ENCODE results near the gene IL21R.

The IL21R gene

GRCh38 chr16:27405546-27406451 is 3.8 kb downstream of the IL21R start:
- Histone ChIP-seq H3K4me3 (ENCODE audit: low read length) (no peak overlapping the region), H3K4ac (ENCODE audit: low read depth, low read length) (no peak overlapping the region), H3K56ac (ENCODE audit: low read length) (no peak overlapping the region), H2BK15ac (replicated peaks; ENCODE audit: low read depth) (no peak overlapping the region), H3K79me2 (ENCODE audit: control insufficient read depth, insufficient read depth, low read length) (no peaks in the 10 kb centered on the region), H4K8ac (ENCODE audit: low read depth, low read length) (no peak overlapping the region), H3K36me3 (ENCODE audit: control insufficient read depth, insufficient read depth, low read length) (no peaks in the 10 kb centered on the region), H3K9ac (ENCODE audit: low read length) (no peak overlapping the region), H2AK5ac (ENCODE audit: low read length) (no peak overlapping the region), H3K27me3 (ENCODE audit: insufficient read depth, low read length, poor library complexity) (no peaks in the 10 kb centered on the region), H3K23ac (ENCODE audit: low read length) (no peak overlapping the region), H2BK5ac (ENCODE audit: low read length) (no peak overlapping the region), H3K4me1 (ENCODE audit: control insufficient read depth, low read depth, low read length) (no peaks in the 10 kb centered on the region), H3K4me2 (ENCODE audit: low read length) (no peak overlapping the region), H3K18ac (ENCODE audit: low read length) (no peak overlapping the region), H3K79me1 (ENCODE audit: low read length) (no peaks in the 10 kb centered on the region), H4K5ac (ENCODE audit: low read length) (no peak overlapping the region), H3K27ac (ENCODE audit: low read depth, low read length) (no peak overlapping the region), H2BK120ac (ENCODE audit: low read depth, low read length) (no peak overlapping the region)
- DNase-seq, result no peak
- WGBS (ENCODE audit: extremely low coverage, insufficient coverage, low lambda C conversion rate), result no CpG with 5 or more reads among the region's 19 CpGs

- H3K79me1 ChIP-seq (ENCODE audit: low read length), result no peaks in the 10 kb centered on the region
- H3K27ac ChIP-seq (ENCODE audit: low read depth, low read length), result no peak overlapping the region
- no peak for DNase-seq
- H2AK5ac ChIP-seq (ENCODE audit: low read length), result no peak overlapping the region
- no peak overlapping the region for H2BK15ac ChIP-seq (replicated peaks; ENCODE audit: low read depth)
- H3K4me1 ChIP-seq (ENCODE audit: control insufficient read depth, low read depth, low read length), result no peaks in the 10 kb centered on the region
- H3K56ac ChIP-seq (ENCODE audit: low read length), result no peak overlapping the region
- H3K4me2 ChIP-seq (ENCODE audit: low read length), result no peak overlapping the region
- H2BK120ac ChIP-seq (ENCODE audit: low read depth, low read length), result no peak overlapping the region
- H3K23ac ChIP-seq (ENCODE audit: low read length), result no peak overlapping the region
- H2BK5ac ChIP-seq (ENCODE audit: low read length), result no peak overlapping the region
- H3K4me3 ChIP-seq (ENCODE audit: low read length), result no peak overlapping the region
- H3K18ac ChIP-seq (ENCODE audit: low read length), result no peak overlapping the region
- no peaks in the 10 kb centered on the region for H3K36me3 ChIP-seq (ENCODE audit: control insufficient read depth, insufficient read depth, low read length)
- no peak overlapping the region for H4K5ac ChIP-seq (ENCODE audit: low read length)
- H3K9ac ChIP-seq (ENCODE audit: low read length), result no peak overlapping the region
- no CpG with 5 or more reads among the region's 6 CpGs for WGBS (ENCODE audit: extremely low coverage, insufficient coverage, low lambda C conversion rate)
- no peak overlapping the region for H3K4ac ChIP-seq (ENCODE audit: low read depth, low read length)
- H3K27me3 ChIP-seq (ENCODE audit: insufficient read depth, low read length, poor library complexity), result no peaks in the 10 kb centered on the region
- no peak overlapping the region for H4K8ac ChIP-seq (ENCODE audit: low read depth, low read length)
- H3K79me2 ChIP-seq (ENCODE audit: control insufficient read depth, insufficient read depth, low read length), result no peaks in the 10 kb centered on the region
Measured at GRCh38 chr16:27406511-27407128, 4.6 kb downstream of the IL21R start.

GRCh38 chr16:27407133-27407532 is 5.2 kb downstream of the IL21R start:
- no peak overlapping the region for H2BK120ac ChIP-seq (ENCODE audit: low read depth, low read length)
- H3K4ac ChIP-seq (ENCODE audit: low read depth, low read length), result no peak overlapping the region
- WGBS (ENCODE audit: extremely low coverage, insufficient coverage, low lambda C conversion rate), result no CpG with 5 or more reads among the region's 2 CpGs
- H3K79me1 ChIP-seq (ENCODE audit: low read length), result no peaks in the 10 kb centered on the region
- no peak overlapping the region for H2BK15ac ChIP-seq (replicated peaks; ENCODE audit: low read depth)
- H3K23ac ChIP-seq (ENCODE audit: low read length), result no peak overlapping the region
- H3K27me3 ChIP-seq (ENCODE audit: insufficient read depth, low read length, poor library complexity), result no peaks in the 10 kb centered on the region
- DNase-seq, result no peak
- H3K4me1 ChIP-seq (ENCODE audit: control insufficient read depth, low read depth, low read length), result no peaks in the 10 kb centered on the region
- H3K18ac ChIP-seq (ENCODE audit: low read length), result no peak overlapping the region
- H3K79me2 ChIP-seq (ENCODE audit: control insufficient read depth, insufficient read depth, low read length), result no peaks in the 10 kb centered on the region
- H3K4me3 ChIP-seq (ENCODE audit: low read length), result no peak overlapping the region
- no peak overlapping the region for H2AK5ac ChIP-seq (ENCODE audit: low read length)
- H3K4me2 ChIP-seq (ENCODE audit: low read length), result no peak overlapping the region
- no peak overlapping the region for H4K8ac ChIP-seq (ENCODE audit: low read depth, low read length)
- no peak overlapping the region for H3K56ac ChIP-seq (ENCODE audit: low read length)
- no peak overlapping the region for H3K9ac ChIP-seq (ENCODE audit: low read length)
- H2BK5ac ChIP-seq (ENCODE audit: low read length), result no peak overlapping the region
- no peak overlapping the region for H3K27ac ChIP-seq (ENCODE audit: low read depth, low read length)
- no peaks in the 10 kb centered on the region for H3K36me3 ChIP-seq (ENCODE audit: control insufficient read depth, insufficient read depth, low read length)
- H4K5ac ChIP-seq (ENCODE audit: low read length), result no peak overlapping the region

GRCh38 chr16:27408012-27408601 is 6.1 kb downstream of the IL21R start:
- no peak overlapping the region for H4K8ac ChIP-seq (ENCODE audit: low read depth, low read length)
- H2AK5ac ChIP-seq (ENCODE audit: low read length), result no peak overlapping the region
- H3K4me1 ChIP-seq (ENCODE audit: control insufficient read depth, low read depth, low read length), result no peaks in the 10 kb centered on the region
- DNase-seq, result no peak
- H3K23ac ChIP-seq (ENCODE audit: low read length), result no peak overlapping the region
- no peaks in the 10 kb centered on the region for H3K79me2 ChIP-seq (ENCODE audit: control insufficient read depth, insufficient read depth, low read length)
- no peaks in the 10 kb centered on the region for H3K79me1 ChIP-seq (ENCODE audit: low read length)
- H2BK15ac ChIP-seq (replicated peaks; ENCODE audit: low read depth), result no peak overlapping the region
- no peaks in the 10 kb centered on the region for H3K27me3 ChIP-seq (ENCODE audit: insufficient read depth, low read length, poor library complexity)
- H3K18ac ChIP-seq (ENCODE audit: low read length), result no peak overlapping the region
- no peak overlapping the region for H3K4me3 ChIP-seq (ENCODE audit: low read length)
- H2BK120ac ChIP-seq (ENCODE audit: low read depth, low read length), result no peak overlapping the region
- H3K27ac ChIP-seq (ENCODE audit: low read depth, low read length), result no peak overlapping the region
- no peak overlapping the region for H3K56ac ChIP-seq (ENCODE audit: low read length)
- no CpG with 5 or more reads among the region's 3 CpGs for WGBS (ENCODE audit: extremely low coverage, insufficient coverage, low lambda C conversion rate)
- no peak overlapping the region for H3K4ac ChIP-seq (ENCODE audit: low read depth, low read length)
- no peaks in the 10 kb centered on the region for H3K36me3 ChIP-seq (ENCODE audit: control insufficient read depth, insufficient read depth, low read length)
- H3K9ac ChIP-seq (ENCODE audit: low read length), result no peak overlapping the region
- H2BK5ac ChIP-seq (ENCODE audit: low read length), result no peak overlapping the region
- H4K5ac ChIP-seq (ENCODE audit: low read length), result no peak overlapping the region
- H3K4me2 ChIP-seq (ENCODE audit: low read length), result no peak overlapping the region

- Histone ChIP-seq H3K18ac (ENCODE audit: low read length) (no peak overlapping the region), H4K5ac (ENCODE audit: low read length) (no peak overlapping the region), H4K8ac (ENCODE audit: low read depth, low read length) (no peak overlapping the region), H3K79me2 (ENCODE audit: control insufficient read depth, insufficient read depth, low read length) (no peaks in the 10 kb centered on the region), H3K36me3 (ENCODE audit: control insufficient read depth, insufficient read depth, low read length) (no peaks in the 10 kb centered on the region), H3K4me2 (ENCODE audit: low read length) (no peak overlapping the region), H3K4me1 (ENCODE audit: control insufficient read depth, low read depth, low read length) (no peaks in the 10 kb centered on the region), H3K79me1 (ENCODE audit: low read length) (no peaks in the 10 kb centered on the region), H3K56ac (ENCODE audit: low read length) (no peak overlapping the region), H2AK5ac (ENCODE audit: low read length) (no peak overlapping the region), H3K23ac (ENCODE audit: low read length) (no peak overlapping the region), H3K27me3 (ENCODE audit: insufficient read depth, low read length, poor library complexity) (no peaks in the 10 kb centered on the region), H3K4ac (ENCODE audit: low read depth, low read length) (no peak overlapping the region), H2BK15ac (replicated peaks; ENCODE audit: low read depth) (no peak overlapping the region), H2BK120ac (ENCODE audit: low read depth, low read length) (no peak overlapping the region), H3K4me3 (ENCODE audit: low read length) (no peak overlapping the region), H3K9ac (ENCODE audit: low read length) (no peak overlapping the region), H3K27ac (ENCODE audit: low read depth, low read length) (no peak overlapping the region), H2BK5ac (ENCODE audit: low read length) (no peak overlapping the region)
- WGBS (ENCODE audit: extremely low coverage, insufficient coverage, low lambda C conversion rate), result no CpG with 5 or more reads among the region's 6 CpGs
- DNase-seq, result no peak
Measured at GRCh38 chr16:27408602-27409031, 6.6 kb downstream of the IL21R start.
